ENCODE results near the gene TRMT11.

The TRMT11 gene

GRCh38 chr6:126066053-126067048, 80.0 kb downstream of the TRMT11 start:
- Histone ChIP-seq H3K4me3 (ENCODE audit: low read depth in 1 of 2, low read length in 1 of 2) (no peak overlapping the region), H3K9me3 (no peaks in the 10 kb centered on the region), H3K4me1 (ENCODE audit: control insufficient read depth in 1 of 2, insufficient read depth in 1 of 2, low read depth in 1 of 2, low read length in 1 of 2) (no peaks in the 10 kb centered on the region), H3K27me3 (no peaks in the 10 kb centered on the region), H3K36me3 (no peaks in the 10 kb centered on the region), H3K27ac (no peak overlapping the region)
- TF ChIP-seq, protein P1, sequence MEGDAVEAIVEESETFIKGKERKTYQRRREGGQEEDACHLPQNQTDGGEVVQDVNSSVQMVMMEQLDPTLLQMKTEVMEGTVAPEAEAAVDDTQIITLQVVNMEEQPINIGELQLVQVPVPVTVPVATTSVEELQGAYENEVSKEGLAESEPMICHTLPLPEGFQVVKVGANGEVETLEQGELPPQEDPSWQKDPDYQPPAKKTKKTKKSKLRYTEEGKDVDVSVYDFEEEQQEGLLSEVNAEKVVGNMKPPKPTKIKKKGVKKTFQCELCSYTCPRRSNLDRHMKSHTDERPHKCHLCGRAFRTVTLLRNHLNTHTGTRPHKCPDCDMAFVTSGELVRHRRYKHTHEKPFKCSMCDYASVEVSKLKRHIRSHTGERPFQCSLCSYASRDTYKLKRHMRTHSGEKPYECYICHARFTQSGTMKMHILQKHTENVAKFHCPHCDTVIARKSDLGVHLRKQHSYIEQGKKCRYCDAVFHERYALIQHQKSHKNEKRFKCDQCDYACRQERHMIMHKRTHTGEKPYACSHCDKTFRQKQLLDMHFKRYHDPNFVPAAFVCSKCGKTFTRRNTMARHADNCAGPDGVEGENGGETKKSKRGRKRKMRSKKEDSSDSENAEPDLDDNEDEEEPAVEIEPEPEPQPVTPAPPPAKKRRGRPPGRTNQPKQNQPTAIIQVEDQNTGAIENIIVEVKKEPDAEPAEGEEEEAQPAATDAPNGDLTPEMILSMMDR (IDR thresholded peaks at IDR 0.05) = no peak

DNA sequence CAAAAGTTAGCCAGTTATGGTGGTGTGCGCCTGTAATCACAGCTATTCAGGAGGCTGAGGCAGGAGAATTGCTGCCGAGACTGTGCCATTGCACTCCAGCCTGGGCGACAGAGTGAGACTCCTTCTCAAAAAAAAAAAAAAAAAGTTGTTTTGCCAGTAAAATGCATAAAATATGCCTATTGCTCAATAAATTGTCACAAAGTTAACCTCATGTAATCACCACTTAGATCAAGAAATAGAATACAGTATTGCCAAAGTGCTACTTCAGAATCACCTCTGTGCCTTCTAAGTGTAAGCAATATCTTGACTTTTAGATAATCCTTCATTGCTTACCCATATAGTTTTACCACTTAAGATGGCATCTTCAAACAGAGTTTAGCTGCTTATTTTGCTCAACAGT, 80.7 kb downstream of the TRMT11 start:
- H3K9me3 ChIP-seq = no peaks in the 10 kb centered on the region

DNA sequence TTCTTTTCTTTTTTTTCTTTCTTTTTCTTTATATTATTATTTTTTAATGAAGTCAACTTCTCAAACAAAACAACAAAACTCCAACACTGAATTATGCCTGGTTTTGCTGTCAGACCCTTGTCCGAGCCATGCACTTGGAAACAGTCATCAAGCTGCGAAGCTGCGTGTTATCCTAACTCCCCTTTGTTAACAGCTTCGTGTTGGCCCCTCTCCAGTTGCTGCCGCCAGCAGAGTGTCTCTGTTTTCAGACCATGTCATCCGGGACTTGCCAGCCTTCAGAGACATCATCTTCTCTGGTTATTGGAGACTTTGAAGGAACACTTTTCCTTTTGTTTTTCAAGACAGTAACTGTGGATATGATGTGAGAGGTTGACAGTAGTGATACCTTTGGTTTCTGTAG, 83.1 kb downstream of the TRMT11 start:
- H3K4me3 ChIP-seq (ENCODE audit: low read depth in 1 of 2, low read length in 1 of 2) = no peak overlapping the region
- no peaks in the 10 kb centered on the region for H3K36me3 ChIP-seq
- no peaks in the 10 kb centered on the region for H3K9me3 ChIP-seq
- TF ChIP-seq, protein P1 (IDR thresholded peaks at IDR 0.05) = no peak
- no peaks in the 10 kb centered on the region for H3K4me1 ChIP-seq (ENCODE audit: control insufficient read depth in 1 of 2, insufficient read depth in 1 of 2, low read depth in 1 of 2, low read length in 1 of 2)
- no peaks in the 10 kb centered on the region for H3K27me3 ChIP-seq
- H3K27ac ChIP-seq = no peak overlapping the region

More for the DNA sequence above, 80.7 kb downstream of the TRMT11 start:
- Histone ChIP-seq H3K27ac (no peak overlapping the region), H3K4me1 (ENCODE audit: control insufficient read depth in 1 of 2, insufficient read depth in 1 of 2, low read depth in 1 of 2, low read length in 1 of 2) (no peaks in the 10 kb centered on the region), H3K27me3 (no peaks in the 10 kb centered on the region), H3K4me3 (ENCODE audit: low read depth in 1 of 2, low read length in 1 of 2) (no peak overlapping the region), H3K36me3 (no peaks in the 10 kb centered on the region)
- TF ChIP-seq, protein P1 (IDR thresholded peaks at IDR 0.05) = no peak

GRCh38 chr6:126071000-126071647, 84.8 kb downstream of the TRMT11 start:
- Histone ChIP-seq H3K36me3 (no peaks in the 10 kb centered on the region), H3K9me3 (no peaks in the 10 kb centered on the region), H3K27ac (no peak overlapping the region), H3K4me3 (ENCODE audit: low read depth in 1 of 2, low read length in 1 of 2) (no peak overlapping the region), H3K27me3 (no peaks in the 10 kb centered on the region), H3K4me1 (ENCODE audit: control insufficient read depth in 1 of 2, insufficient read depth in 1 of 2, low read depth in 1 of 2, low read length in 1 of 2) (no peaks in the 10 kb centered on the region)
- TF ChIP-seq, protein P1 (IDR thresholded peaks at IDR 0.05) = no peak

DNA sequence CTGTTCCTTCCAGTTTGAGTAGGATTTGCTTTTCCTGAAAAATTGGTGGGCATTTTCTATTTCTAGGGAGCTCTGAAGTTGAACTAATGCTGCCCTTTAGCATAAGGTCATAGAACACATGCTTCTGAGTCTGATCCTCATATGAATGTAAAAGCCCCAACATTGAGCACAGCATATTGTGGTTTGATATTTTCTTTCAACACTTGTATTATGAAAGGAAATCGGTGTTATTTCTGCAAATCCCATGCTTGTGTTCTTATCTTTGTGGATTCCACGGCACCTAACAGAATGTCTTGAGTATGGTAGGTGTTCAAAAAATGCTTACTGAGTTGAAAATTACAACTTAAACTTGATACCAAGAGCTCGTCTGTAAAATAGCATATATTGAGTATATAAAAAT, 85.8 kb downstream of the TRMT11 start:
- Histone ChIP-seq H3K27me3 (no peaks in the 10 kb centered on the region), H3K4me1 (ENCODE audit: control insufficient read depth in 1 of 2, insufficient read depth in 1 of 2, low read depth in 1 of 2, low read length in 1 of 2) (no peaks in the 10 kb centered on the region), H3K4me3 (ENCODE audit: low read depth in 1 of 2, low read length in 1 of 2) (no peak overlapping the region), H3K9me3 (no peaks in the 10 kb centered on the region), H3K36me3 (no peaks in the 10 kb centered on the region), H3K27ac (no peak overlapping the region)
- TF ChIP-seq, protein P1 (IDR thresholded peaks at IDR 0.05) = no peak

Data from neutrophil (primary cell).